ENCODE data around the gene MAGEA4.

MAGEA4 gene

DNA sequence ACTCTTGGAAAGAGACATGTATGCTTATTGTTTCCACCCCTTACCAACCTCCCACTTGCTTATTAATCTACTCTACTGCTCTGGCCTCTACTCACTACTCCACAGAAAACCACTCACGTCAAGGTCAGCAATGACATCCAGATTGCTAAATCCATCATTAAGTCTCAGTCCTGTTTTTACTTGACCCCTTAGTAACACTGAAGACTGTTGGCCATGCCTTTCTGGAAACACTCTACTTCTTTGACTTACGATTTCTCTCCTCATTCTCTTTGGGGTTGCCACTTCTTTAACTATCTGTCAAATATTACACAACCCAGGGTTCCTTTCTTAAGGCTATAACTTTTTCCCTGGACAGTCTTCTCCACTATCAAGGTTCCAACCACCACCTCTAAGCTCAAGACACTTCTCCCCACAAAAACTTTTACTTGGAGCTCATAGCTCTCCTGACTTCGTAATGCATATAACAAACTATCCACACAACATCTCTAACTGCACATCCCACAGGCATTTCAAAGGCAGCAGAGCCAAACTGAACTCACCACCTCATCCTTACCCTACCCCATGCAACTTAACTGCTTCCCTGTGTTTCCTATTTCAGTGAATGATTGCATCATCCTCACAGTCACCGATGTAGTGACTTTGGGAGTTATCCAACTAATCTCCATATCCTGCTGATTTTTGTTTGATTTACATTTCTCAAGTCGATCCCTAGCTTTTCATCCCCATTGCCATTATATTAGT lies 15.8 kb upstream of the MAGEA4 start:
- no peaks in the 10 kb centered on the region for H3K9me3 ChIP-seq (ENCODE audit: control insufficient read depth, insufficient read depth, low read depth, low read length)
- POLR2A ChIA-PET = no interaction called here
- H3K36me3 ChIP-seq (ENCODE audit: control insufficient read depth in 2 of 2, insufficient read depth in 1 of 2, low read length in 2 of 2) = no peaks in the 10 kb centered on the region
- no peak for TF ChIP-seq KLF8 (tag by site-specific recombination; IDR thresholded peaks at IDR 0.05)
- TF ChIP-seq ATF2 (tag by site-specific recombination; IDR thresholded peaks at IDR 0.05; ENCODE audit: low read depth) = 0 out of 2 replicates have a peak, but pooled peaks have one; percentile 17
- H3K27ac ChIP-seq (ENCODE audit: extremely low read depth, low read depth, low read length) = no peak overlapping the region
- CTCF ChIA-PET = no interaction called here
- H3K4me1 ChIP-seq (ENCODE audit: control insufficient read depth, insufficient read depth, low read length) = no peaks in the 10 kb centered on the region
- no peak overlapping the region for H3K4me3 ChIP-seq (ENCODE audit: low read depth, low read length)

DNA sequence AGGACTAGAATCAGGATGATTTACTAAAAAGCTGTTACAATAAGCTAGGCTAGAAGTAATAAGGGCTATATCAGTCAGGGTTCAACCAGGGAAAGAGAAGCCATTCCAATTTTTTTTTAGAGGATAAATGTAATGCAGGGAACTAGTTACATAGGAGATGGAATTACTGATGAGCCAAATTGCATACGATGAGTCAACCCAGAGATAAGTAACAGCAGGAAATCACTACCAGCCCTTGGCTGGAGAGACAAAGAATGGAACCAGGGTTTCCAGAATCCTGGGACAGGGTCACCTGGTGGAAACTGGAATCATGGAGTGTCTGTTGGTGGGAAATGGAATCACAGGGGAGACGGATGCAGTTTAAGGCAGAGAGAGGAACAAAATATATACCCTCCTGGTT lies 13.1 kb upstream of the MAGEA4 start:
- H3K4me1 ChIP-seq (ENCODE audit: control insufficient read depth, insufficient read depth, low read length) = no peaks in the 10 kb centered on the region
- H3K27ac ChIP-seq (ENCODE audit: extremely low read depth, low read depth, low read length) = no peak overlapping the region
- H3K9me3 ChIP-seq (ENCODE audit: control insufficient read depth, insufficient read depth, low read depth, low read length) = no peaks in the 10 kb centered on the region
- POLR2A ChIA-PET = no interaction called here
- H3K4me3 ChIP-seq (ENCODE audit: low read depth, low read length) = no peak overlapping the region
- CTCF ChIA-PET = interaction anchor here (0.9 kb wide), 1 partner anchor 732 kb away, joined by 3 read pairs; no protein-coding TSS in a partner anchor
- no peaks in the 10 kb centered on the region for H3K36me3 ChIP-seq (ENCODE audit: control insufficient read depth in 2 of 2, insufficient read depth in 1 of 2, low read length in 2 of 2)
- TF ChIP-seq ZNF580 (tag by site-specific recombination; IDR thresholded peaks at IDR 0.05) (no peak), ZNF398 (tag by site-specific recombination; IDR thresholded peaks at IDR 0.05) (no peak), ATF2 (tag by site-specific recombination; IDR thresholded peaks at IDR 0.05; ENCODE audit: low read depth) (no peak), ZSCAN5A (tag by site-specific recombination; IDR thresholded peaks at IDR 0.05) (no peak), ZBTB48 (tag by site-specific recombination; IDR thresholded peaks at IDR 0.05) (no peak), ZNF335 (tag by site-specific recombination; conservative IDR thresholded peaks at IDR 0.05) (no peak), ZNF221 (tag by site-specific recombination; IDR thresholded peaks at IDR 0.05; ENCODE audit: borderline replicate concordance) (no peak), ZNF169 (tag by site-specific recombination; IDR thresholded peaks at IDR 0.05) (no peak)
- TF ChIP-seq, protein P1, sequence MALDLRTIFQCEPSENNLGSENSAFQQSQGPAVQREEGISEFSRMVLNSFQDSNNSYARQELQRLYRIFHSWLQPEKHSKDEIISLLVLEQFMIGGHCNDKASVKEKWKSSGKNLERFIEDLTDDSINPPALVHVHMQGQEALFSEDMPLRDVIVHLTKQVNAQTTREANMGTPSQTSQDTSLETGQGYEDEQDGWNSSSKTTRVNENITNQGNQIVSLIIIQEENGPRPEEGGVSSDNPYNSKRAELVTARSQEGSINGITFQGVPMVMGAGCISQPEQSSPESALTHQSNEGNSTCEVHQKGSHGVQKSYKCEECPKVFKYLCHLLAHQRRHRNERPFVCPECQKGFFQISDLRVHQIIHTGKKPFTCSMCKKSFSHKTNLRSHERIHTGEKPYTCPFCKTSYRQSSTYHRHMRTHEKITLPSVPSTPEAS (tag by site-specific recombination; IDR thresholded peaks at IDR 0.05) = no peak
- TF ChIP-seq, protein P2, sequence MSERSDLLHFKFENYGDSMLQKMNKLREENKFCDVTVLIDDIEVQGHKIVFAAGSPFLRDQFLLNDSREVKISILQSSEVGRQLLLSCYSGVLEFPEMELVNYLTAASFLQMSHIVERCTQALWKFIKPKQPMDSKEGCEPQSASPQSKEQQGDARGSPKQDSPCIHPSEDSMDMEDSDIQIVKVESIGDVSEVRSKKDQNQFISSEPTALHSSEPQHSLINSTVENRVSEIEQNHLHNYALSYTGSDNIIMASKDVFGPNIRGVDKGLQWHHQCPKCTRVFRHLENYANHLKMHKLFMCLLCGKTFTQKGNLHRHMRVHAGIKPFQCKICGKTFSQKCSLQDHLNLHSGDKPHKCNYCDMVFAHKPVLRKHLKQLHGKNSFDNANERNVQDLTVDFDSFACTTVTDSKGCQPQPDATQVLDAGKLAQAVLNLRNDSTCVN (tag by site-specific recombination; optimal IDR thresholded peaks at IDR 0.05) = no peak
- TF ChIP-seq, protein P3, sequence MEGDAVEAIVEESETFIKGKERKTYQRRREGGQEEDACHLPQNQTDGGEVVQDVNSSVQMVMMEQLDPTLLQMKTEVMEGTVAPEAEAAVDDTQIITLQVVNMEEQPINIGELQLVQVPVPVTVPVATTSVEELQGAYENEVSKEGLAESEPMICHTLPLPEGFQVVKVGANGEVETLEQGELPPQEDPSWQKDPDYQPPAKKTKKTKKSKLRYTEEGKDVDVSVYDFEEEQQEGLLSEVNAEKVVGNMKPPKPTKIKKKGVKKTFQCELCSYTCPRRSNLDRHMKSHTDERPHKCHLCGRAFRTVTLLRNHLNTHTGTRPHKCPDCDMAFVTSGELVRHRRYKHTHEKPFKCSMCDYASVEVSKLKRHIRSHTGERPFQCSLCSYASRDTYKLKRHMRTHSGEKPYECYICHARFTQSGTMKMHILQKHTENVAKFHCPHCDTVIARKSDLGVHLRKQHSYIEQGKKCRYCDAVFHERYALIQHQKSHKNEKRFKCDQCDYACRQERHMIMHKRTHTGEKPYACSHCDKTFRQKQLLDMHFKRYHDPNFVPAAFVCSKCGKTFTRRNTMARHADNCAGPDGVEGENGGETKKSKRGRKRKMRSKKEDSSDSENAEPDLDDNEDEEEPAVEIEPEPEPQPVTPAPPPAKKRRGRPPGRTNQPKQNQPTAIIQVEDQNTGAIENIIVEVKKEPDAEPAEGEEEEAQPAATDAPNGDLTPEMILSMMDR (tag by site-specific recombination; IDR thresholded peaks at IDR 0.05) = no peak
- TF ChIP-seq, protein P4, sequence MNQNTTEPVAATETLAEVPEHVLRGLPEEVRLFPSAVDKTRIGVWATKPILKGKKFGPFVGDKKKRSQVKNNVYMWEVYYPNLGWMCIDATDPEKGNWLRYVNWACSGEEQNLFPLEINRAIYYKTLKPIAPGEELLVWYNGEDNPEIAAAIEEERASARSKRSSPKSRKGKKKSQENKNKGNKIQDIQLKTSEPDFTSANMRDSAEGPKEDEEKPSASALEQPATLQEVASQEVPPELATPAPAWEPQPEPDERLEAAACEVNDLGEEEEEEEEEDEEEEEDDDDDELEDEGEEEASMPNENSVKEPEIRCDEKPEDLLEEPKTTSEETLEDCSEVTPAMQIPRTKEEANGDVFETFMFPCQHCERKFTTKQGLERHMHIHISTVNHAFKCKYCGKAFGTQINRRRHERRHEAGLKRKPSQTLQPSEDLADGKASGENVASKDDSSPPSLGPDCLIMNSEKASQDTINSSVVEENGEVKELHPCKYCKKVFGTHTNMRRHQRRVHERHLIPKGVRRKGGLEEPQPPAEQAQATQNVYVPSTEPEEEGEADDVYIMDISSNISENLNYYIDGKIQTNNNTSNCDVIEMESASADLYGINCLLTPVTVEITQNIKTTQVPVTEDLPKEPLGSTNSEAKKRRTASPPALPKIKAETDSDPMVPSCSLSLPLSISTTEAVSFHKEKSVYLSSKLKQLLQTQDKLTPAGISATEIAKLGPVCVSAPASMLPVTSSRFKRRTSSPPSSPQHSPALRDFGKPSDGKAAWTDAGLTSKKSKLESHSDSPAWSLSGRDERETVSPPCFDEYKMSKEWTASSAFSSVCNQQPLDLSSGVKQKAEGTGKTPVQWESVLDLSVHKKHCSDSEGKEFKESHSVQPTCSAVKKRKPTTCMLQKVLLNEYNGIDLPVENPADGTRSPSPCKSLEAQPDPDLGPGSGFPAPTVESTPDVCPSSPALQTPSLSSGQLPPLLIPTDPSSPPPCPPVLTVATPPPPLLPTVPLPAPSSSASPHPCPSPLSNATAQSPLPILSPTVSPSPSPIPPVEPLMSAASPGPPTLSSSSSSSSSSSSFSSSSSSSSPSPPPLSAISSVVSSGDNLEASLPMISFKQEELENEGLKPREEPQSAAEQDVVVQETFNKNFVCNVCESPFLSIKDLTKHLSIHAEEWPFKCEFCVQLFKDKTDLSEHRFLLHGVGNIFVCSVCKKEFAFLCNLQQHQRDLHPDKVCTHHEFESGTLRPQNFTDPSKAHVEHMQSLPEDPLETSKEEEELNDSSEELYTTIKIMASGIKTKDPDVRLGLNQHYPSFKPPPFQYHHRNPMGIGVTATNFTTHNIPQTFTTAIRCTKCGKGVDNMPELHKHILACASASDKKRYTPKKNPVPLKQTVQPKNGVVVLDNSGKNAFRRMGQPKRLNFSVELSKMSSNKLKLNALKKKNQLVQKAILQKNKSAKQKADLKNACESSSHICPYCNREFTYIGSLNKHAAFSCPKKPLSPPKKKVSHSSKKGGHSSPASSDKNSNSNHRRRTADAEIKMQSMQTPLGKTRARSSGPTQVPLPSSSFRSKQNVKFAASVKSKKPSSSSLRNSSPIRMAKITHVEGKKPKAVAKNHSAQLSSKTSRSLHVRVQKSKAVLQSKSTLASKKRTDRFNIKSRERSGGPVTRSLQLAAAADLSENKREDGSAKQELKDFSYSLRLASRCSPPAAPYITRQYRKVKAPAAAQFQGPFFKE (tag by site-specific recombination; IDR thresholded peaks at IDR 0.05; ENCODE audit: borderline replicate concordance) = no peak
